Ascending aorta (tissue), 2 donors: ENCODE results near the gene CCER1. TPM values are rescaled to one million over a fixed set of nuclear protein-coding genes. Genes with fewer than 3 reads are reported as not detected.

Experiments used
- DNase-seq, 2 donors: peaks; one replicate each; pipeline ENCODE4 v3.0.0-alpha.2; 2019; ENCODE audit warnings: low spot score in 2 of 2
- H3K27ac ChIP-seq, 2 donors: fragments of 200-600 bp; sonication (generic); one replicate each; pipeline ENCODE4 v1.5.1; 2016 to 2017; ENCODE audit warnings: mild to moderate bottlenecking in 1 of 2
- H3K27me3 ChIP-seq: fragments of 200-600 bp; sonication (generic); one replicate; pipeline ENCODE4 v1.5.1; 2017
- H3K36me3 ChIP-seq, 2 donors: fragments of 200-600 bp; sonication (generic); one replicate each; pipeline ENCODE4 v1.5.1; 2016
- H3K4me1 ChIP-seq, 2 donors: fragments of 200-600 bp; sonication (generic); one replicate each; pipeline ENCODE4 v1.5.1; 2016 to 2017; ENCODE audit warnings: mild to moderate bottlenecking in 1 of 2
- H3K4me3 ChIP-seq, 2 donors: fragments of 200-600 bp; sonication (generic); one replicate each; pipeline ENCODE4 v1.5.1; 2016 to 2017; ENCODE audit warnings: mild to moderate bottlenecking in 1 of 2
- H3K9me3 ChIP-seq, 2 donors: fragments of 200-600 bp; sonication (generic); one replicate each; pipeline ENCODE4 v1.5.1; 2016
- CTCF ChIP-seq, 3 experiments: fragments of 200-600 bp in 2 of 3; fragments of 450-650 bp in 1 of 3; sonication (generic) in 2 of 3; IDR thresholded peaks; one replicate each; pipeline ENCODE4 v1.5.1; 2016 to 2019; ENCODE audit warnings: antibody characterized with exemption in 3 of 3, mild to moderate bottlenecking in 1 of 3, moderate library complexity in 1 of 3
- intact Hi-C: fragments of 100-400 bp; cut with DNase I; formaldehyde crosslinking; loops from one replicate; pipeline ENCODE4 v1.15.1; 2023
- total RNA-seq: library from RNA; depleted of rRNA; stranded (reverse); fragments of >200 nt; gene quantifications from one replicate; pipeline ENCODE4 v1.1.0, GENCODE V29; 2016

Gene CCER1
- total RNA-seq, 1 donor from 2014 or later = not detected

- Histone ChIP-seq H3K4me3 (no peak overlapping the region), H3K36me3 (no peaks in the 10 kb centered on the region), H3K27me3 (no peaks in the 10 kb centered on the region), H3K4me1 (no peaks in the 10 kb centered on the region), H3K9me3 (no peaks in the 10 kb centered on the region), H3K27ac (no peak overlapping the region)
- TF ChIP-seq CTCF (IDR thresholded peaks at IDR 0.05) = no peak
- intact Hi-C loops = no loop called here
- DNase-seq = no peak
Measured at GRCh38 chr12:90938451-90938850, 16.5 kb downstream of the CCER1 start.

GRCh38 chr12:90937651-90938050 lies 17.3 kb downstream of the CCER1 start:
- Histone ChIP-seq H3K9me3 (no peaks in the 10 kb centered on the region), H3K4me3 (no peak overlapping the region), H3K27ac (no peak overlapping the region), H3K4me1 (no peaks in the 10 kb centered on the region), H3K27me3 (no peaks in the 10 kb centered on the region), H3K36me3 (no peaks in the 10 kb centered on the region)
- no peak for DNase-seq
- TF ChIP-seq CTCF (IDR thresholded peaks at IDR 0.05) = no peak
- intact Hi-C loops = no loop called here

- no peak overlapping the region for H3K4me3 ChIP-seq
- no peaks in the 10 kb centered on the region for H3K4me1 ChIP-seq
- no peaks in the 10 kb centered on the region for H3K36me3 ChIP-seq
- no peak overlapping the region for H3K27ac ChIP-seq
- TF ChIP-seq CTCF (IDR thresholded peaks at IDR 0.05) = no peak
- H3K27me3 ChIP-seq = no peaks in the 10 kb centered on the region
- intact Hi-C loops = no loop called here
- no peak for DNase-seq
- no peaks in the 10 kb centered on the region for H3K9me3 ChIP-seq
Measured at GRCh38 chr12:90936230-90937005, 18.6 kb downstream of the CCER1 start.

- H3K36me3 ChIP-seq = no peaks in the 10 kb centered on the region
- DNase-seq = no peak
- H3K27me3 ChIP-seq = no peaks in the 10 kb centered on the region
- peaks cover 3 to 5% of the 10 kb centered on the region in 2 donors for H3K9me3 ChIP-seq
- TF ChIP-seq CTCF (IDR thresholded peaks at IDR 0.05) = no peak
- intact Hi-C loops = no loop called here
- peaks cover 0 to 9% of the 10 kb centered on the region in 2 donors for H3K4me1 ChIP-seq
- H3K4me3 ChIP-seq = no peak overlapping the region
- no peak overlapping the region for H3K27ac ChIP-seq
Measured at GRCh38 chr12:90925562-90925961, 29.4 kb downstream of the CCER1 start.

- intact Hi-C loops = no loop called here
- H3K4me1 ChIP-seq = peaks cover 0 to 9% of the 10 kb centered on the region in 2 donors
- H3K9me3 ChIP-seq = peaks cover 0 to 5% of the 10 kb centered on the region in 2 donors
- H3K27ac ChIP-seq = no peak overlapping the region
- H3K36me3 ChIP-seq = no peaks in the 10 kb centered on the region
- TF ChIP-seq CTCF (IDR thresholded peaks at IDR 0.05) = no peak
- H3K27me3 ChIP-seq = no peaks in the 10 kb centered on the region
- no peak for DNase-seq
- H3K4me3 ChIP-seq = no peak overlapping the region
Measured at GRCh38 chr12:90924406-90924805, 30.6 kb downstream of the CCER1 start.
